Endodermal cell (in vitro differentiated cells): ENCODE measurements around the gene NIM1K. TPM values are rescaled to one million over a fixed set of nuclear protein-coding genes. Genes with fewer than 3 reads are reported as not detected.

Source experiments
- DNase-seq: peaks from one replicate; pipeline ENCODE4 v3.0.0-alpha.2; 2017
- H3K27ac ChIP-seq: 2 replicates; pipeline ENCODE4 v1.5.1; 2013; ENCODE audit warnings: mild to moderate bottlenecking, low read depth, low read length, moderate library complexity
- H3K27me3 ChIP-seq: 2 replicates; pipeline ENCODE4 v1.6.1; 2013; ENCODE audit warnings: mild to moderate bottlenecking, low read length, moderate library complexity; ENCODE audit not compliant: insufficient read depth, control insufficient read depth, poor library complexity, severe bottlenecking
- H3K36me3 ChIP-seq: 2 replicates; pipeline ENCODE4 v1.7.0; 2013; ENCODE audit warnings: mild to moderate bottlenecking, low read length, moderate library complexity; ENCODE audit not compliant: control insufficient read depth, insufficient read depth
- H3K4me1 ChIP-seq: one replicate; pipeline ENCODE4 v1.7.0; 2013; ENCODE audit warnings: low read length; ENCODE audit not compliant: control insufficient read depth, insufficient read depth
- H3K4me3 ChIP-seq: 2 replicates; pipeline ENCODE4 v1.5.1; 2013; ENCODE audit warnings: mild to moderate bottlenecking, low read length, moderate library complexity
- H3K9ac ChIP-seq: 2 replicates; pipeline ENCODE4 v1.6.1; 2013; ENCODE audit warnings: mild to moderate bottlenecking, low read length, moderate library complexity; ENCODE audit not compliant: poor library complexity, severe bottlenecking; ENCODE audit errors: extremely low read depth
- H3K9me3 ChIP-seq: 2 replicates; pipeline ENCODE4 v1.6.1; 2013; ENCODE audit warnings: mild to moderate bottlenecking, low read length, moderate library complexity; ENCODE audit not compliant: control insufficient read depth
- H3K27ac Mint-ChIP-seq: 2 replicates; pipeline ENCODE4 v1.8.0; 2020; ENCODE audit warnings: mixed read lengths
- H3K27me3 Mint-ChIP-seq: 2 replicates; pipeline ENCODE4 v1.8.0; 2021; ENCODE audit warnings: mild to moderate bottlenecking, mixed read lengths; ENCODE audit not compliant: insufficient read depth
- H3K36me3 Mint-ChIP-seq: 2 replicates; pipeline ENCODE4 v1.8.0; 2020; ENCODE audit warnings: low read depth, mixed read lengths
- H3K4me1 Mint-ChIP-seq: 2 replicates; pipeline ENCODE4 v1.8.0; 2020; ENCODE audit warnings: mixed read lengths
- H3K4me3 Mint-ChIP-seq: 2 replicates; pipeline ENCODE4 v1.8.0; 2020; ENCODE audit warnings: mild to moderate bottlenecking, moderate library complexity, mixed read lengths
- H3K9me3 Mint-ChIP-seq: 2 replicates; pipeline ENCODE4 v1.8.0; 2020; ENCODE audit warnings: mild to moderate bottlenecking, mixed read lengths
- CTCF ChIP-seq: fragments of 200-600 bp; sonication (generic); conservative IDR thresholded peaks from 2 replicates; pipeline ENCODE4 v1.5.0; 2021; ENCODE audit warnings: antibody characterized with exemption, mild to moderate bottlenecking
- WGBS, 2 experiments: methylation state at CpG; one replicate each; pipeline versions ENCODE4 v1.1.5 to v1.1.7; 2013; ENCODE audit warnings: missing lambda C conversion rate in 2 of 2, mixed read lengths in 1 of 2; ENCODE audit not compliant: insufficient coverage in 1 of 2, insufficient read length in 1 of 2; 5-methylcytosine and 5-hydroxymethylcytosine counted together
- total RNA-seq, 2 donors: library from RNA; stranded (reverse); fragmentation: NEBNext Ultra II Directional in 1 of 2; extraction: Animal tissue kit (Norgen Biotek cat#: 25700) in 1 of 2; gene quantifications; 2 replicates in 1 of 2; 3 replicates in 1 of 2; pipeline ENCODE4 v1.2.1, GENCODE V29; 2021

NIM1K gene
- total RNA-seq, 2 donors from 2014 or later: not detected

- no peak for TF ChIP-seq CTCF
- H3K27ac Mint-ChIP-seq: no peak overlapping the region
- no peaks in the 10 kb centered on the region for H3K4me1 Mint-ChIP-seq
- Histone ChIP-seq H3K36me3 (peaks cover 51% of the 10 kb centered on the region), H3K4me3 (no peak overlapping the region), H3K27ac (peak overlapping the region; percentile 3), H3K4me1 (no peaks in the 10 kb centered on the region), H3K9me3 (no peaks in the 10 kb centered on the region), H3K9ac (no peak overlapping the region), H3K27me3 (no peaks in the 10 kb centered on the region)
- no peaks in the 10 kb centered on the region for H3K9me3 Mint-ChIP-seq
- peaks cover 36% of the 10 kb centered on the region for H3K36me3 Mint-ChIP-seq
- no peak overlapping the region for H3K4me3 Mint-ChIP-seq
- DNase-seq: no peak
- H3K27me3 Mint-ChIP-seq: no peaks in the 10 kb centered on the region
Observed at GRCh38 chr5:43286623-43287022, 94.6 kb downstream of the NIM1K start.

- no peak for DNase-seq
- Mint-ChIP-seq H3K9me3 (no peaks in the 10 kb centered on the region), H3K27me3 (no peaks in the 10 kb centered on the region), H3K4me1 (no peaks in the 10 kb centered on the region), H3K4me3 (no peak overlapping the region), H3K36me3 (peaks cover 40% of the 10 kb centered on the region), H3K27ac (no peak overlapping the region)
- no peak overlapping the region for H3K4me3 ChIP-seq
- peaks cover 58% of the 10 kb centered on the region for H3K36me3 ChIP-seq
- WGBS, 2 experiments: 94 to 96% methylated on average over 4 of the region's 4 CpGs
- H3K9ac ChIP-seq: no peak overlapping the region
- no peaks in the 10 kb centered on the region for H3K4me1 ChIP-seq
- no peaks in the 10 kb centered on the region for H3K9me3 ChIP-seq
- no peaks in the 10 kb centered on the region for H3K27me3 ChIP-seq
- TF ChIP-seq CTCF: no peak
- H3K27ac ChIP-seq: no peak overlapping the region
Observed at GRCh38 chr5:43287493-43287892, 95.5 kb downstream of the NIM1K start.

GRCh38 chr5:43288269-43288831 lies 96.3 kb downstream of the NIM1K start:
- Histone ChIP-seq H3K36me3 (peaks cover 67% of the 10 kb centered on the region), H3K27me3 (no peaks in the 10 kb centered on the region), H3K9me3 (no peaks in the 10 kb centered on the region), H3K4me3 (no peak overlapping the region), H3K9ac (no peak overlapping the region), H3K27ac (no peak overlapping the region), H3K4me1 (no peaks in the 10 kb centered on the region)
- no peak for TF ChIP-seq CTCF
- no peak for DNase-seq
- H3K4me1 Mint-ChIP-seq: no peaks in the 10 kb centered on the region
- no peaks in the 10 kb centered on the region for H3K9me3 Mint-ChIP-seq
- no peak overlapping the region for H3K4me3 Mint-ChIP-seq
- H3K27me3 Mint-ChIP-seq: no peaks in the 10 kb centered on the region
- no peak overlapping the region for H3K27ac Mint-ChIP-seq
- WGBS, 2 experiments: 100% methylated on average over 1 of the region's 1 CpG; no CpG with 5 or more reads in 1 of the 2 experiments
- H3K36me3 Mint-ChIP-seq: peaks cover 47% of the 10 kb centered on the region
